T follicular helper cell (primary cell): ENCODE measurements around the gene CRACR2A.

Source experiments
- DNase-seq: peaks from one replicate; pipeline ENCODE4 v3.0.0-alpha.2; 2020; ENCODE audit warnings: low read depth

Gene CRACR2A

DNA sequence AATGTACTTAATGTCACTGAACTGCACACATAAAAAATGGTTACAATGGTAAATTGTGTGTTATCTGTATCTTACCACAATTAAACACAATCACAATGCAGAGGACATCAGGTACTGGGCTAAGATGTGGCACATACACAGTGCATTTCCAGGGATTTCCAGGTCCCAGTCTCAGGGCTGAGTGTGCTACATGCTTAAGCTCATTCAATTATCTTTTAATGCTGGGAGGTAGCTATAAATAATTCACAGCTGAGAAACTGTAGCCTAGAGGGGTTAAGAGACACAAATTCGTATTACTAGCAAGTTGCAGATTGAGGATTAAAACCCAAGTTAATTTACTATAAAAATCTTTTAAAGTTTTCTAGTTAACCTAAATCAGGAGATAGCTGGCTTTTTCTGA, 67.1 kb downstream of the CRACR2A start:
- DNase-seq = no peak

DNA sequence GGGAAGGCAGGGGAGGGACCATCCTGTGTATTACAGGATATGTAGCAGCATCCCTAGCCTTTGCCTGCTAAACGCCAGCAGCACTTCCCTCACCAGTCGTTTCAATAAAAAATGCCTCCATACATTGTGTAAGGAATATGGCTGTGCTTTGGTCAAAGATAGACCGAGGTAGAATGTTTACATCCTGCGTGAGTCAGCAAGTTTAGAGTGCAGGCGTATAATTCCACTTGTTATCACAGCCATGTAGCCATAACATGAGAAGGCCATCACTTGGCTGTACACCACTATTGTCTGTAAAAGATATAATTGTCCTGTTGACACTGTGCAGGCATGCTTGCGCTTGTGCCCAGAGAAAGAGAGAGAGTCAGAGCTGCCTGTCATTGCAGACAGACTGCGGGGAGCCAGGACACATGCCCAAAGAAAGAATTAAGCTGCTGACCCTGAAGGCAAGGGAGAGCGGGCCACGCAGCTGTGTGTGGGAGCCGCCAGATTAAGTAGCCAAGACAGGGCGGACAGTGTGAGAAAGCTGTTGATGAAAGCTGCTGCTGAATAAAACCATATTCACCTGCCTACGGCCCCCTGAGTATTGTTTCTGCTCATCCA, 68.4 kb downstream of the CRACR2A start:
- DNase-seq = no peak

DNA sequence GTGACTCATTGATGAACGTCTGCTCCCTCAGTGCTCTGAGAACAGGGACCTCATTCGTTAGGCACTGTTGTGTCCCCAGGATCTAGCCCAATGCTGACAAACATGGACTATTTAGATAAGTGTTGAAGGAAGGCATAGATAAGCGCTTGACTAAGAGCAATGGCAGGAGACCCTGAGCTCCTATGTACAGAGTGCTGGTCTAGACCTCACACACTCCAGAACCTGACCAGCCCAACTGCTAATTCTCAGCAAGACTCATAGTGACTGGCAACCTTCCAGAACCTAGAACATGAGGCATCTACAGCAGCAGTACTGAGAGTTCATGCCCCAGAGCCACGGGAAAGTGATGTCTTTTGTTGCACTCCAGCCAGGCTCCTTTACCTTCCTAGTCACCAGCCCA, 69.2 kb downstream of the CRACR2A start:
- no peak for DNase-seq

DNA sequence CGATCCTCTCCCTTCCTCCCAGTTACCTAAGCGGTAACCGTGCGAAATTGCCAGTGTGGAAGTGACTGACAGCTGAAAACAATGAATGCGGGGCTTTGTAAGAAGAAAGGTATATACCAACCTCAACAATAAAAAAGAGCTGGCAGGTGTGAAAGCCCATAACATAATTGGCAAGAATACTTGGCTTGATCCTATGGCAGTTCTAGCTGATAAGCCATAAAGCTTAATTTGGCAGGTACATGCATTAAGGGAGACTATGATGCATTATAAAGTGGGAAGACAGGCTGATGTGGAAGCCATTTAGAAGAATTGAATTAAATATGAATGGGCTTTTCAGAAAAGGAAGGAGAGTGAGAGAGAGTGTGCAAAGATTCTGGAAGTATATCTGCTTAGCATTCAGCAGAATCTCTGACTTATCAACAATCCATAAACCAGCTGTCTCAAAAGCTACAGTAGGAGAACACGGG, 71.3 kb downstream of the CRACR2A start:
- DNase-seq = no peak

DNA sequence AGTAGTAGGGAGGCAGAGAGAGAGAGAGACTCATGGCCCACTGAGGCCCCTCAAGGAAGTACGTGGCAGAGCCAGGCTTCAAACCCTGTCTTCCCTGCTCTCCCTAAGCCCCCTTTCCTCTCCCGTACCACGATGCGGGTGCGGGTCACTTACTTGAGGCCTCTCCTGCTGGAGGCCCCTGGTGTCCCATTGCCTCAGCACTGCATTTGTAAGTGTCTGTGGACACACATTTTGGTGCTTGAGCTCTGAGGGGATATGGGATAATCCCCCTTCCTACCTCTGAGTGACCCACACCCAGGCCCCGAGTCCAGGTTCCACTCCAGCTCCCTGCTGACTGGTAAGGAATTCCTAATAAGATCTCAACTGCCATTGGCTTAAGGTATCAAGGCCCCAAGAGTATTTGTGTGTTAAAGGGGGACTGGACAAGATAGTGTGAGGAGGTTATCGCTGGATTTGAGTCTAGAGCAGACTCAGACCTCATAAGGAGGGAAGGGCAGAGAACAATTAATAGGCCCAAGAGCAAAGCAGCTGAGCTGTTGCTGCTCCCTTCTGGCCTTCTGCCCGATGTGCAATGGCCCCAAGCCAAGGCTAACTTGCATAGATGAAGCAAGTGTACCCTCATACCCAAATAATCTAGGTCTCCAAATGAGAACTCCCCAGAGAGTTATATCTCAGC, 71.9 kb downstream of the CRACR2A start:
- no peak for DNase-seq

DNA sequence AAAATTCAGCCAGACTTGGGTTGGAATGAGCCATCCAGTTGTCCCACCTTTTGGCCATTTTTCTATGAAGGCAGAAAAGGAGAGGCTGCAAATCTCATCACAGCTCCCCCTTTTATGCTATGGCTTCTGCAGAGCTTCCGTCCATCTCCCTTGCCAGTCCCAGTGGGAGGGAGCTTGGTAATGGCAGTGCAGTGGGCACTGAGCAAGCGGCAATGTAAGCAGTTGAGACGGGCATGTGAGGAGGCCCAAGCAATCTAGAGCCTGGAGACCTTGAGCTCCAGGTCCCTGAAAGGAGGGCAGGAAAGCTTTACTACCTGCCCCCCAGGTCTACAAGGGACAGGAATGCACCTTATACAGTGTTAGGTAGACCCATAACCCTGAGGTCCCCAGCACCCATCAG, 73.1 kb downstream of the CRACR2A start:
- no peak for DNase-seq

DNA sequence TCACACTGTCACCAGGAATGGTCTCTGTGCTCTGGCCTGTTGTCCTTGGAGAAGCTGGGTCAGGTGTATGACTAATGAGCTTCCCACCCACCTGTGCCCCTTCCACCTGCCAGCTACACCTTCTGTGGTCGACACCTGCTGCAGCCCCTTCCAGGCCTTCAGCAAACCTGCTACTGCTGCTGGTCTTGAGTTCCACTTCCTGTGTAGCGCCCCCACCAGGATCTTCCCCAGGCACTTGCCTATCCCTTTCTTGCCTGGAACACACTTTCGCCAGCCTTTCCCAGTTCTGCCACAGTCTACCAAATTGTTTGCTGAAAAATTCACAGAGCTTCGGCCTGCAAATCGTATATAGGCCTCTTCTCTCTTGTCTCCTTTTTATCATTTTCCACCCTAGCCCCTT, 75.3 kb downstream of the CRACR2A start:
- no peak for DNase-seq

DNA sequence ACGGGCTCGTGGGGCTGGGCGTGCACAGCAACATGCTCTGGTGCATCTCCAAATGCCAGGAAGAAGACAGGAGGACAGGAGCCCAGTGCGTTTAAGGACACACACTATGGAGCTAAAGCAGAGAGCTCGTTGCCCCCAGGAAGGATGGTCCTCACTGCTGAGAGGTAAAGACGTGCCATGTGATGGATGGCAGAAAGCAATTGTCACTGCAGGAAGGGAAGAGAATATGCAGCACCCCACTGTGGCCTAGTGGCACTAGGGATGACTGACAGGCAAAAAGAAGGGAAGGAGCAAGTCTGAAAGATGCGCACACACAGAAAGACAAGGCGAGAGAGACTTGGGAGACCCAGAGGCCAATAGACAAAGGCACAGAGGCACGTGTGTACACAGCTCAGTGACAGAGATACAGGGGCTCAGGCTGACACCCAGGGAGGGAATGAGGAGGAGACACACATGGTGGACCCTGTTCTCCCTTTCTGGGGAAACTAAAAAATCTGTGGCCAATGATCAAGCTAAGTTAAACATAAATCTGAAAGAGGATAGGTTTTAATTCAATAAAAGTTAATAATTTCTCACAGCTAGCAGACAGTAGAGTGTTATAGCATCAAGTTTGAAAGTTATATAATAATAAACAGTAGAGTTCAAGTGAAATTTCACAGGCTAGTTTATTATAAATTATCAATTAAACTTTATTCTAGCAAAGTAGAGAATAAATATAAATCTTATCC, 78.8 kb downstream of the CRACR2A start:
- DNase-seq = no peak

DNA sequence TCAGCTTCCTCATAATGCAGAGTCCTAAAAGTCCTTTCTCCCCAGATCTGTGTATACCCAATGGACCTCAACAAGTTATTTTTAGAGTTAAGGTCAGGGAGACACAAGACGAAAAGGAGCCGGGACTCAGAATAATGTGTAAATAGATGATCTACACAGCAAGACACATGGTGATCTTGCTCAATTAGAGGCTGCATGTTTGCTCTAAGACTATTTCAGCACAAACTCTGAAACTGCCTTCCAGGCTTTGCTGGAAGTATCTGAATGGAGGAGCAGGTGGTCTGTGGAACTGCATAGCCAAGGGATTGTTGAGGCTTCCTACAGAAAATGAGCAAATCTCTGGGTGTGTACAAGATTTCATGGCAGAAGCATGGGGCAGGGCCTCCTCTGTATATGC, 80.8 kb downstream of the CRACR2A start:
- no peak for DNase-seq

DNA sequence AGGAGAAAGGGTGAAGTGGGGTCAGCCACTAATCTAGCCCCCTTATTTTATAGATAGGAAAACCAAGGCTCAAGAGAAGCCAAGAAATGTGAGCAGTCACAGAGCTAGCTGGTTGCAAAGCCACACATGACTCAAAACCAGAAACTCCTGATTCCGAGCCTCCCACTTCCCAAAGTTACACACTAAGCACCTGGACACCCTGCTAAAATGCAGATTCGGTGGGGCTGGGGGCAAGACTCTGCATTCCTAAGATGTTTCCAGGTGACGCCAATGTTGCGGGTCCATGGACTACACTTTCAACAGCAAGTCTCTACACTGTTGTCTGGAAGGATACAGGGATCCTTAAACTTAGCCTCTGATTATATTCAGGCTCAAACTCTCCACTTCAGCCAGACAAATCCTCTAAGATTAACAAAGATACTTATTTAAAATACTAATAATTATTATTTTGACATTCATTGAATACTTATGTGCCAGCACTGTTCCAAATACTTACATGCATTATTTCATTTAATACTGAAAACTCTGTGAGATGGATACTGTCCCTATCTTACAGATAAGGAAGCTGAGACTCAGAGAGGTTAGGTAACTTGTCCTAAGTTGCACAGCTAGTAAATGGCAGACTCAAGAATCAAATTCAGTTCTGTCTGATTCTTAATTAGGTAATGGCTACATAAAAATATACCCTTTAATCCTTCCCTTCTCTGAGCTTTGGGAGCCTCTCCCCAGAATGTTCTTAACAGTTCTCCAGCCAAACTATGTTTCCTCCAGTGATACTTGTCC, 81.4 kb downstream of the CRACR2A start:
- no peak for DNase-seq

DNA sequence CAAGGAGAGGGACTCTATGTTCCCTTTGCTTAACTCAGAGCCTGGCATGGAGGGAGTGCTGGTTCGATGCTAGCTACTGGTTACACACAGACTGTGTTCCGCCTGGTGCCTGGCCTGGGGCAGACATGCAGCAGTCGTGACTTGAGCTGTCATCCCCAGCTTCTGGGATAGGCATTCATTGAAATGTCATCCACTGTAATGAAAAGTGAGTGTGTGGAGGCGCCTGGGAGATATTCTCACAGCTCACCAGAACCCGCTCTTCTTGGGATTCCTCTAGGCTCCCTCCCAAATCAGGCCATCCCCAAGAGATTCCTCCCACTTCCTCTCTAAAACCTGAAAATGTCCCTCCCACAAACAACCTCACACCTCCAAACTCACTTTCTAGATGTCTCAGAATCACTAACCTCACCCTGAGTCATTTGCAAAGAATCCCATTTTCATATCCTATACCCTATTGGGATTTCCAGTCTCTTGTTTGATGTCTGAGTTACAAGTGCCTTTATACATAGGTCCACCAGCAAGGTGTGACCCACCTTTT, 82.8 kb downstream of the CRACR2A start:
- DNase-seq = no peak

DNA sequence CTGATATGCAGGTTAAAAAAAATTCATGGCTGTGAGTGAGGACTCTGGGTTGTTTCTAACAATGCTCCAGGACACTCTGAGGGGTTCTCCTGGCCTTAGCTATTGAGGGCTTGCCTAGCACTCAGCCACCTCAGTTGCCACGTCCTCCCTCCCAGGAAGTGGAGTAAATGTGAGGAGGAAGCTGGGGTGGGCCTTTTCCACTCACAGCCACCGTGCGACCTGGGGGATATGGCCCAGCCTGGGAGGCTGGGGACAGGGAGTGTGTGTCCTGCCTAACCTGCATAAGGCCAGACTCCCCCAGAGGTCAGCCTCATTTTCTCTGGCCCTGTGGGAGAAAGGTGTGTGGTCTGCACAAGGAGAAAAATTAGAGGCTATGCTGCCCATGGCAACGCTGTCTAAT, 83.3 kb downstream of the CRACR2A start:
- DNase-seq = no peak

DNA sequence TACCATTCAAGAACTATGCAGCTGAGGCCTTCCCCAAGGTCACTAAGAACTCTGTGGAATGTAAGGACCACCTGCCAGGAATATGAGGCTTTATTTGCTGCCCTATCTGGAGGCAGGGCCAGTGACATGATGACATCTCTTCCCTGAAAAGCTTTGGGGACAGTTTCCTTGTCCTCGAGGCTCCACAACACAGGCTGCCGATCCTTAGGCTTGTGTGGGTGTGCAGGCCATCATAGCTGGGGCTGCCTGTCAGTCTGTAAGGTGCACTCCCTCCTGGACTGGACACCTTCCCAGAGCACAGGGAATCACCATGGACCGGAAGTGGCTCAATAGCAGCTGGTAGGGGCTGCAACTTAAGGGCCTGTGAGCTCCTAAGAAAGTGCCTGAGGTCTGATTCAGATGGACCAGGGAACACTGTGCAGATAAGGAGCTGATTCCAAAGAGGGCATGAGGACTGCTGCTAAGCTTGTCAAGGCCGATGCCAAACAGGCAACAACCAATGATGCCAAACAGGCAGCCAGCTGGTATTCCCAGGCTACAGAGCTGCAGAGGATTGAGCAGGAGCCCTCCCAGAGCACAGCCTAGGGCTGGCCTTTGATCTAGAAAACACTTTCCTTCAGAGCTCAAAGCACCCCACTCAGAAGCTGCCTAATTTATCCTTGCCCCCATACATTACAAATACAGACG, 84.3 kb downstream of the CRACR2A start:
- no peak for DNase-seq

DNA sequence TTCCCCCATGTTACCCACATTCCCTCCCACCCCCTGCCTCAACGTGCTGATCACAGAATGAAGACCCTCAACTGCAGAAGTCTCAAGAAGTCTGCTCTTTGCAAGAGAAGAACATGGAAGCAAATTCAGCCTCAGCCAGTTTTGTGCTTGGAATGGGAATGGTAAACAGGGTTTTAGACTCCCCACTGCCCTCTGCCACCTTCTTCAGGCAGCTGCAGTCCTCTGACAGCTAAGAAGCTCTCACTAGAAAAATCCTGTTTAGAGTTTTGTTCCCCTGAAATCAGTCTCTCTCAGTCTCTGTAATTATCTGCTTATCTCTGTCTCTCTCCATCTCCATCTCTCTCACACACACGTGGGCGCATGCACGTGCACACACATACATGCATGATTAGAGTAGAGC, 85.4 kb downstream of the CRACR2A start:
- no peak for DNase-seq

DNA sequence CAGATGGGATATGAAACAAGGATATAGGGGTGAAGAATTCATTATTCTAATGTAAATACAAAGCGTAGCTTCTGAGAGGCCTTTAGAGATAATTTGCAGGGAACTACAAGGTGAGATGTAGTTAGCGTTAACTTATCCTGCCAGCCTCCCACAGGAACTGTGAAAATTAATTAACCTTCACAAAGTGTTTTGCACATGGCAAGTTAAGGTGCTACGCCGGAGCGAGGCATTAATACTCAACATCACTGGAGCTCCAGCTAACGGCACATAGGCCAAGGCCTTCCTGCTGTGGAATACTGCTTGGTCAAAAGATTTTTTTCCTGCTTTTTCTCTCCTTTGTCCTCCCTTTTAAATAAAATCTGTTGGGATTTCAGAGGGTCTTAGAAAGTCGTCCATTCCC, 86.5 kb downstream of the CRACR2A start:
- no peak for DNase-seq

DNA sequence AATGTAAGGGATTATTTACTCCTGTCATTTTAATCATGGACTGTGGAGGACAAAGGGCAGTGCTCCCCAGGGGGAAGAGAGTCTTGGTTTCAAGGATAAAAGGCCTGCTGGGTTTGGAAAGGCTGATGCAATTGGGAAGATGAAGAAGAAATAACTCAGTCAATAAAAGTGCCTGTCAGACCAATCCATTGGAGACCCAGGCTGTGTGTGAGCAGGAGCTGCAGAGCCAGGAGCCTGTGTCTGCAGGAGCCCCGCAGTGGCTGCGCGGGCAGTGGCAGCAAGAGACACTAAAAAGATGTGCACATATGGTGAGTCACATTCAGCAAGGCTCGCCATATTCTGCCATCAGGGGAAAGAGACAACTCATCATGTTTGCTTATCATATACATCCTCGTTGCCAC, 90.4 kb downstream of the CRACR2A start:
- DNase-seq = no peak

DNA sequence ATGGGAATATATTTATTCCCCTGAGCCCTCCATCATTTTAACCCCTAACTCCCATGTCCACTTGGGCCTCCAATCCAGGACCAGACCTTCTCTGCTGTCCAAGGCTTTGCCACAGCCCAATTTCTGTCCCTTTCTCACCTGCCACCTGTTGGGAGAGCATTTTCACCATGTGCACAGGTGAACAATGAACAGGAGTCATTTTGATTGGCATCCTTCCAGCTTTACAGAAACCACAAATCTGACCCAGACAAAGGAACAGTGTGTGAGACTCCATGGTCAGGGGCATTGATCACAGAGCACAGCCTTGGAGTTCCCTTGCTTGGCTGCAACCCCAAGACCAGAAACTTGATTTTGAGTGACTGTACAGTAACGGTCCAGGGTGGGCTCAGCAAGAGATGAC, 91.9 kb downstream of the CRACR2A start:
- no peak for DNase-seq

DNA sequence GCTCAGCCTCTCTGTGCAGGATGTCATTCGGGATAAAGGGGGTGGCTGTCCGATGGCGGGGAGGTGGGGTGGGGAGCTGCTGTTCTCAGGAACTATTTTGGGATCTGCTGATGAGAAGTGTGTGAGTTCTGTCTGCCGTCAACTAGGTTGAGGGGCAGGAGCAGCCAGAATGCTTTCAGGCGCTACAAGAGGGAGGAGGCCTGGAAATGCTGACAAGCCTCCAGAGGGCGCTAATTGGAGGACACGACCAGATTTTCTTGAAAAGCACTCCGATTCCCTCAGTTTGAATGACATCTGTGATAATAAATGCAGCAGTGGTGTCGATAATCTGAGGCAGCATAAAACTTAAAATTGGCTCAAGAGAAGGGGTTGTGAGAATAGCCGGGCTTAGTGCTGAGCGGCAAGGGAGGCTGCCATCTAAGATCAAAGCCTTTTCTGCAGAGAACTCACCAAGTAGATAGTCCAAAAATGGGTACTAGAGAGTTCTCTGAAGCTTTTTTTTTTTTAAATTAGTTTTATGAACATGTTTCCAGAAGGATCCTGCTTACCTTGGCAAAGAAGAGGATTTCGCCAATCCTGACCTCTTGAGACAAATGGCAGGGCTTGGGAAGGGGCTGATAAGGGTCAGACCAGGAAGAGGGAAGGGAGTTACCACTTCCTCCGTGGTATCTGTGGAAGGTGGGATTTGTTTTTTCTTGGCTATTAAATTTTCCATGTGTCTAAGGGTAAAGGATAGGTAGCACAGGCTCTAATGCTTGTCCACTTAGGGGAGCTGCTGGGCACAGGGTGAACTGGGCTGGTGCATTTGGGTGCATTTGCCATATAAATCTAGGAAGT, 94.4 kb downstream of the CRACR2A start:
- peak; percentile 11 for DNase-seq

DNA sequence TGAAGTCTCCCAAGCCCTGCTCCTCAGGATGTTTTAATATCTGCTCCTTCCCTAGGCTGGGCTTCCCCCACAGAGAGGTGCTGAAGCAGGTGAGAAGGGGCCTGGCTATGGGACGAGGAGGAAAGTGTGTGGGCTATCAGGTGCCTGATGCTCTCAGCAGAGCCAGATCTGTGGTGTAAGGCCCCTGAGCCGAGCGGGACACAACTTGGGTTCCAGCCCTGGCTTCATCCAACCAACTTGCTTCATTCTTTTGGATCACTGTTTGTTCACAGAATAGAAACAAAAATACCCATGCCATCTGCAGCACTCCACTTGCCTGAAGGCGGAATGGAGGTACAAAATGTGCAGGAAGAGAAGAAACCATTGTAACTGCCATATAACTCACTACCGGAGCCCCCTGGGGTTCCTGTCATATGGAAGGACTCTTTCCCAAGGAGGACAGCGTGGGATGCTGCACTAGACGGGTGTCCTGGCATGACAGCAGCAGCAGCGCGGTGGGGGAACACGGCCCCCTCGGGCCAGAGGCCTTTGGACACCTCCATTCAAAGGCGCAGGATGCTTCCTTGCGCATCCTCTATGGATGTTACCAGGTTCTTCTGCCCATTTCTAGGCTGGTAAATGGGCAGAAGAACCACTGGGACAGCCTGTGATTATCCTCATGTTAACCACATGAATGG, 95.8 kb downstream of the CRACR2A start:
- DNase-seq = no peak

DNA sequence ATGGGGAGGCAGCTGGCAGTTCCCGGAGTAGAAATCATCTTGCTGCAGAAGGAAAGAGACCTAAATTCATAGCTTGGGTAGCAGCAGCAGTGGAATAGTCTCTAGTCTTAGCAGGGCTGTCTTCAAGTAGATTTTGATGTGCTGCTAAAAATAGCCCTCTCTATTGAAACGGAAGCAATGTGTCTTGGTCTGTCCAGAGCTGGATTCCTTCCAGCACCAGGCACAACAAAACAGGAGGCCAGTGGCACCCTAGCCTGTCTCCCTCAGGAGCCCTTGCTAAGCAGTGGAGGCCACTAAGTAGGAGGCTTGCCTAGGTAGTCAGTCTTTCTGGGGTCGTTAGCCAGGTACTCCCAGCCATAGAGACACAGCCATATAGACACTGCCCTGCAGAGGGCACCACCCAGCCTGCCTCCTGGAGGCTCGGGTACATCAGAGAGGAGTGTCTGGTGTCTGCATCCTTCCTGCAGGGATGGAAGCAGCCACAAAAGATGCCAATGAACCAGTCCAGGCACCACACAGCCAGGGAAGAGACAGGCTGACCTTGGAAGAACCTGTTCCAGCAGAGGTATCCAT, 97.5 kb downstream of the CRACR2A start:
- DNase-seq = no peak
